DOHH2 (cell line): ENCODE data around the gene IQGAP1.

ENCODE experiments used
- CTCF ChIP-seq: fragments of 200-600 bp; sonication (generic); IDR thresholded peaks from one replicate; pipeline ENCODE4 v1.5.1; 2014; ENCODE audit warnings: antibody characterized with exemption, mild to moderate bottlenecking, low read depth, low read length; ENCODE audit not compliant: poor library complexity, severe bottlenecking
- EZH2phosphoT487 ChIP-seq: fragments of 200-600 bp; sonication (generic); IDR thresholded peaks from 2 replicates; pipeline ENCODE4 v1.6.1; 2017; ENCODE audit warnings: borderline replicate concordance, mild to moderate bottlenecking, antibody characterized with exemption, low read length, moderate library complexity, mixed read lengths

- TF ChIP-seq EZH2phosphoT487, result no peak
- TF ChIP-seq CTCF, result no peak
These were observed 14.7 kb downstream of the IQGAP1 start for GRCh38 chr15:90402767-90403166.
